Ishikawa (cell line): ENCODE results near the gene MCAT.

ENCODE experiments used
- EP300 ChIP-seq: IDR thresholded peaks from 2 replicates; pipeline ENCODE4 v1.6.1; 2012; ENCODE audit warnings: borderline replicate concordance
- TAF1 ChIP-seq: IDR thresholded peaks from 2 replicates; pipeline ENCODE4 v1.6.1; 2012; ENCODE audit warnings: low read depth, mild to moderate bottlenecking

DNA sequence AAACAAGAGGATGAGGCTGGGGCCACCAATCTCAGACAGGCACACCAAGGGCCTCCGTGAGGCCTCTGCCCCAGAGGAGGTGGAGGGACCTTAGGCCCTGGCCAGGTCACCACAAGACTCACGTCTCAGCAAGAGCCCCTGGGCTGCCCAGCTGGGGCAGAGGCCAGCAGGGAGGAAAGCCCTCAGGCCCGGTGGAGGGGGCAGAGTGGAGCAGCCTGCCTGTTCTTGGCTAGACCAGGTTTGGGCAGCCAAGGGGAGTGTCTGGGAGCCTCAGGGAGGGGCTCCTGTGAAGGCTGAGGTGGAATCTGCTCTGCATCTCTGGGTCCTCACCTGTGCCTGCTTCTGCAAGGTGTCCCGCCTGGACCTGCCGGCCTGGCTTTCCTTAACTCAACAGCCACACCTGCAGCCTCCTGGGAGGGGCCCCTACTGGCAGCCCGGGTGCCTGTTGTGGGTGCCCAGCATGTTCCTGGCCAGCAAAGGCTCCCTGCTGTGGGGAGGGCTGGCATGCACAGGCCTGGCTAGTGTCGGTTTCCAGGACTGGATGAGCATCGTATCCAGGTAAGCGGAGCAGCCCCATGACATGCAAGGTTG lies 31.8 kb upstream of the MCAT start:
- no peak for TF ChIP-seq TAF1
- no peak for TF ChIP-seq EP300
